NCI-H82 (cell line): Measurements from ENCODE around the gene BPIFA2.

Source experiments
- DNase-seq: peaks from one replicate; lab custom pipeline; 2025; lab: John Stamatoyannopoulos, UW

Gene BPIFA2

GRCh38 chr20:33202451-33202850, 34.5 kb downstream of the BPIFA2 start:
- no peak for DNase-seq

- no peak for DNase-seq
Observed at GRCh38 chr20:33203444-33203843, 35.5 kb downstream of the BPIFA2 start.

GRCh38 chr20:33209789-33210188, 41.8 kb downstream of the BPIFA2 start:
- DNase-seq: peak; percentile 41

- DNase-seq: no peak
Observed at GRCh38 chr20:33210371-33210770, 42.4 kb downstream of the BPIFA2 start.

GRCh38 chr20:33211817-33212424, 44.0 kb downstream of the BPIFA2 start:
- DNase-seq: peak; percentile 92

GRCh38 chr20:33217052-33217451, 49.1 kb downstream of the BPIFA2 start, which contains the start of gene BPIFA3:
BPIFA3 (plus strand) TSS chr20:33217352; CDS start chr20:33217537, 185 bp downstream.
- no peak for DNase-seq

- no peak for DNase-seq
Observed at GRCh38 chr20:33224399-33224798, 56.4 kb downstream of the BPIFA2 start.

- DNase-seq: peak; percentile 15
Observed at GRCh38 chr20:33229843-33230242, 61.9 kb downstream of the BPIFA2 start.
